SK-N-SH (cell line): ENCODE results near the gene GDNF. TPM values are rescaled to one million over a fixed set of nuclear protein-coding genes. Genes with fewer than 3 reads are reported as not detected.

Source experiments
- CTCF ChIA-PET: fragments of 300-600, 350-600 bp; formaldehyde crosslinking; extraction: SDS; loops from one replicate; lab custom pipeline; 2021; lab: Yijun Ruan, JAX
- POLR2A ChIA-PET: fragments of 350-600 bp; sonication (Branson Sonifier 250); formaldehyde crosslinking; extraction: SDS; loops from one replicate; lab custom pipeline; 2020; ENCODE audit warnings: antibody characterized with exemption, inconsistent platforms; lab: Yijun Ruan, JAX
- DNase-seq: peaks from one replicate; pipeline ENCODE4 v3.0.0; 2012
- H2AFZ ChIP-seq: fragments of 200-600 bp; sonication (generic); 2 replicates; pipeline ENCODE4 v1.8.1; 2016; ENCODE audit warnings: antibody characterized with exemption, mild to moderate bottlenecking, low read depth
- H3F3A ChIP-seq: fragments of 200-600 bp; sonication (generic); replicated peaks from 2 replicates; pipeline ENCODE3; 2016; ENCODE audit warnings: antibody characterized with exemption, mild to moderate bottlenecking; ENCODE audit not compliant: insufficient read depth
- H3K27ac ChIP-seq, 2 experiments: fragments of 200-500 bp in 1 of 2; fragments of 200-600 bp in 1 of 2; sonication (Bioruptor generic) in 1 of 2; sonication (generic), shearing (Covaris generic) in 1 of 2; 2 replicates each; pipeline versions ENCODE4 v1.5.1 to v1.6.1; 2014 to 2016; ENCODE audit warnings: low read depth in 2 of 2, inconsistent platforms in 1 of 2, low read length in 1 of 2, mild to moderate bottlenecking in 1 of 2, mixed read lengths in 1 of 2
- H3K27me3 ChIP-seq: fragments of 200-600 bp; sonication (generic), shearing (Covaris generic); 2 replicates; pipeline ENCODE4 v1.6.1; 2016; ENCODE audit warnings: mixed run types; ENCODE audit not compliant: insufficient read depth
- H3K36me3 ChIP-seq, 2 experiments: fragments of 200-500 bp in 1 of 2; fragments of 200-600 bp in 1 of 2; sonication (Bioruptor generic) in 1 of 2; sonication (generic) in 1 of 2; replicated peaks in 1 of 2; 2 replicates each; pipeline versions ENCODE3 to v1.5.1; 2014 to 2016; ENCODE audit warnings: low read length in 1 of 2, mild to moderate bottlenecking in 1 of 2; ENCODE audit not compliant: insufficient read depth in 2 of 2, control insufficient read depth in 1 of 2
- H3K4me1 ChIP-seq, 2 experiments: fragments of 200-500 bp in 1 of 2; fragments of 200-600 bp in 1 of 2; sonication (Bioruptor generic) in 1 of 2; sonication (generic), shearing (Covaris generic) in 1 of 2; 2 replicates each; pipeline versions ENCODE4 v1.5.1 to v1.6.1; 2014 to 2016; ENCODE audit warnings: low read depth in 1 of 2, low read length in 1 of 2, mixed run types in 1 of 2; ENCODE audit not compliant: insufficient read depth in 2 of 2, control insufficient read depth in 1 of 2
- H3K4me2 ChIP-seq: fragments of 200-600 bp; sonication (generic), shearing (Covaris generic); 2 replicates; pipeline ENCODE4 v1.6.1; 2017; ENCODE audit warnings: mixed run types
- H3K4me3 ChIP-seq, 2 experiments: fragments of 200-500 bp in 1 of 2; fragments of 200-600 bp in 1 of 2; sonication (Bioruptor generic) in 1 of 2; sonication (generic), shearing (Covaris generic) in 1 of 2; 2 replicates each; pipeline versions ENCODE4 v1.5.1 to v1.8.1; 2014 to 2016; ENCODE audit warnings: low read depth in 2 of 2, inconsistent platforms in 1 of 2, low read length in 1 of 2, mild to moderate bottlenecking in 1 of 2, mixed read lengths in 1 of 2, moderate library complexity in 1 of 2
- H3K79me2 ChIP-seq: fragments of 200-600 bp; sonication (generic); 2 replicates; pipeline ENCODE4 v1.8.1; 2017; ENCODE audit warnings: mild to moderate bottlenecking; ENCODE audit not compliant: insufficient read depth
- H3K9ac ChIP-seq: fragments of 200-600 bp; sonication (generic); 2 replicates; pipeline ENCODE4 v1.6.1; 2017; ENCODE audit warnings: mixed run types
- H3K9me2 ChIP-seq: fragments of 200-600 bp; sonication (generic); 2 replicates; pipeline ENCODE4 v1.6.1; 2017; ENCODE audit warnings: mixed run types
- H3K9me3 ChIP-seq: fragments of 200-600 bp; sonication (generic); 2 replicates; pipeline ENCODE4 v1.6.1; 2017; ENCODE audit warnings: mixed run types, mild to moderate bottlenecking, moderate library complexity
- H4K20me1 ChIP-seq: fragments of 200-600 bp; sonication (generic); 2 replicates; pipeline ENCODE4 v1.6.1; 2017; ENCODE audit warnings: mild to moderate bottlenecking, mixed run types; ENCODE audit not compliant: insufficient read depth
- EP300 ChIP-seq, 2 experiments: IDR thresholded peaks; 2 replicates each; pipeline versions ENCODE4 v1.4.0 to v1.6.1; 2012; ENCODE audit warnings: borderline replicate concordance in 1 of 2, low read depth in 1 of 2, low read length in 1 of 2
- EZH2phosphoT487 ChIP-seq: fragments of 200-600 bp; sonication (generic); IDR thresholded peaks from 2 replicates; pipeline ENCODE4 v1.6.1; 2017; ENCODE audit warnings: low read depth, mixed run types, mild to moderate bottlenecking, antibody characterized with exemption, moderate library complexity, borderline replicate concordance
- GATA2 ChIP-seq: sonication (generic); formaldehyde crosslinking; IDR thresholded peaks from 2 replicates; pipeline ENCODE4 v1.5.0; 2020; ENCODE audit warnings: mild to moderate bottlenecking, missing genetic modification reagents
- JUND ChIP-seq: IDR thresholded peaks from 2 replicates; pipeline ENCODE4 v1.4.0; 2012
- MXI1 ChIP-seq: IDR thresholded peaks from 2 replicates; pipeline ENCODE4 v1.6.1; 2012; ENCODE audit warnings: mild to moderate bottlenecking, low read depth, low read length, improper control_type of control experiment
- RCOR1 ChIP-seq: fragments of 150-350 bp; IDR thresholded peaks from 2 replicates; pipeline ENCODE4 v1.6.1; 2017; ENCODE audit warnings: antibody characterized with exemption, low read length
- SIN3A ChIP-seq: IDR thresholded peaks from 2 replicates; pipeline ENCODE4 v1.6.1; 2012; ENCODE audit warnings: low read depth, mild to moderate bottlenecking, low read length, moderate library complexity, borderline replicate concordance
- TCF12 ChIP-seq: IDR thresholded peaks from 2 replicates; pipeline ENCODE4 v1.4.0; 2012
- TEAD4 ChIP-seq: IDR thresholded peaks from 2 replicates; pipeline ENCODE4 v1.4.0; 2012; ENCODE audit warnings: mild to moderate bottlenecking, borderline replicate concordance; ENCODE audit not compliant: insufficient read depth
- YY1 ChIP-seq: IDR thresholded peaks from 2 replicates; pipeline ENCODE4 v1.4.0; 2012; ENCODE audit warnings: low read depth, mild to moderate bottlenecking
- ZBTB33 ChIP-seq: IDR thresholded peaks from 2 replicates; pipeline ENCODE4 v1.4.0; 2012; ENCODE audit warnings: low read depth, borderline replicate concordance
- WGBS: methylation state at CpG from one replicate; pipeline ENCODE4 v1.1.6; 2017; ENCODE audit warnings: low lambda C conversion rate; 5-methylcytosine and 5-hydroxymethylcytosine counted together
- polyA plus RNA-seq, 3 experiments: library from polyadenylated mRNA; depleted of rRNA; stranded (reverse); fragments of >200 nt; gene quantifications; 2 replicates each; pipeline ENCODE4 v1.2.3, GENCODE V29; 2012
- TF ChIP-seq, protein P1 (sequence below): fragments of 150-350 bp; IDR thresholded peaks from 2 replicates; pipeline ENCODE4 v1.6.1; 2017; ENCODE audit warnings: antibody characterized with exemption, low read length, low read depth, borderline replicate concordance
- TF ChIP-seq, protein P2 (sequence below): IDR thresholded peaks from 2 replicates; pipeline ENCODE4 v1.4.0; 2012; ENCODE audit warnings: low read depth, borderline replicate concordance

The GDNF gene
- polyA plus RNA-seq, 1 of the 3 experiments (the other 2 are of a cell fraction) = 9.0 TPM

- TF ChIP-seq GATA2 (CRISPR knock-in tag) = no peak
Observed at GRCh38 chr5:37857696-37858095, 17.9 kb upstream of the GDNF start (continued).

DNA sequence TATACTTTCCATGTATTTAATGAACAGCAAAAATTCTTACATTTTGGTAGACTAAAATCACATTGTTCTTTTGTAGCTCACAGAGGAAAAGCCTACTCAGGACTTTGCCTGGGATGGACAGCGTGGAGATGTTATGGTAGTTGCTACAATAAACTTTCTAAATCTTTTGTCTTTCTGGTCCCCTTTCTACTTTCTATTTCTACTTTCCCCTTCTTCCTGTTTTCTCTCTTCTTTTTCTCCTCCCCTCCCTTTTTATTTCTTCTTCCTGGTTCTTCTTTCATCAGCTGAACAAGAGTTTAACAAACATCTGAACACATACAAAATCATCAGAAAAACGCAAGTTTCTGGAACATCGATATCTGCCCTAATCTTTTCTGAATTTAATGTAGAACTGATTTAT is 15.6 kb upstream of the GDNF start:
- no peak overlapping the region for H3K4me3 ChIP-seq
- POLR2A ChIA-PET = no interaction called here
- H2AFZ ChIP-seq = no peak overlapping the region
- H3K27me3 ChIP-seq = no peaks in the 10 kb centered on the region
- no peak overlapping the region for H3K4me2 ChIP-seq
- no peaks in the 10 kb centered on the region for H3F3A ChIP-seq
- no peaks in the 10 kb centered on the region; the same call in 1 of the 2 replicates for H3K9me2 ChIP-seq
- H3K9ac ChIP-seq = no peak overlapping the region
- no peak overlapping the region for H3K27ac ChIP-seq
- H4K20me1 ChIP-seq = no peaks in the 10 kb centered on the region
- no peaks in the 10 kb centered on the region for H3K36me3 ChIP-seq
- no peak for DNase-seq
- no peaks in the 10 kb centered on the region for H3K4me1 ChIP-seq
- H3K9me3 ChIP-seq = no peaks in the 10 kb centered on the region
- 41% methylated on average over 3 of the region's 3 CpGs for WGBS
- TF ChIP-seq YY1 (no peak), MXI1 (no peak), SIN3A (no peak), RCOR1 (no peak), EP300 (IDR thresholded peaks at IDR 0.05; ENCODE audit: borderline replicate concordance in 1 of 2, low read depth in 1 of 2, low read length in 1 of 2) (no peak), EZH2phosphoT487 (no peak), JUND (no peak), TCF12 (no peak), ZBTB33 (no peak), TEAD4 (no peak)
- TF ChIP-seq, protein P1, sequence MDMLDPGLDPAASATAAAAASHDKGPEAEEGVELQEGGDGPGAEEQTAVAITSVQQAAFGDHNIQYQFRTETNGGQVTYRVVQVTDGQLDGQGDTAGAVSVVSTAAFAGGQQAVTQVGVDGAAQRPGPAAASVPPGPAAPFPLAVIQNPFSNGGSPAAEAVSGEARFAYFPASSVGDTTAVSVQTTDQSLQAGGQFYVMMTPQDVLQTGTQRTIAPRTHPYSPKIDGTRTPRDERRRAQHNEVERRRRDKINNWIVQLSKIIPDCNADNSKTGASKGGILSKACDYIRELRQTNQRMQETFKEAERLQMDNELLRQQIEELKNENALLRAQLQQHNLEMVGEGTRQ = no peak
- TF ChIP-seq, protein P2, sequence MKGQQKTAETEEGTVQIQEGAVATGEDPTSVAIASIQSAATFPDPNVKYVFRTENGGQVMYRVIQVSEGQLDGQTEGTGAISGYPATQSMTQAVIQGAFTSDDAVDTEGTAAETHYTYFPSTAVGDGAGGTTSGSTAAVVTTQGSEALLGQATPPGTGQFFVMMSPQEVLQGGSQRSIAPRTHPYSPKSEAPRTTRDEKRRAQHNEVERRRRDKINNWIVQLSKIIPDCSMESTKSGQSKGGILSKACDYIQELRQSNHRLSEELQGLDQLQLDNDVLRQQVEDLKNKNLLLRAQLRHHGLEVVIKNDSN = no peak
- peaks cover 10% of the 10 kb centered on the region for H3K79me2 ChIP-seq
- CTCF ChIA-PET = interaction anchor here (0.8 kb wide), 1 partner anchor 19 kb away, joined by 5 read pairs; no protein-coding TSS in a partner anchor
